Activated CD4-positive, alpha-beta T cell treated with anti-CD3 and anti-CD28 coated beads, Interleukin-2, Interleukin-6, amounts not matched to agents 100 ng/mL and 50 ng/mL, durations not matched to agents 16 hours and 8 hours (primary cell): ENCODE measurements around the gene POLR1C.
"Not testable (repeated sequence)": the region's sequence is repeated elsewhere in the genome, so short reads cannot be mapped to it uniquely, and the experiment has no call there.

Experiments used
- DNase-seq: peaks from one replicate; pipeline ENCODE4 v3.0.0-alpha.2; 2020

POLR1C gene

DNA sequence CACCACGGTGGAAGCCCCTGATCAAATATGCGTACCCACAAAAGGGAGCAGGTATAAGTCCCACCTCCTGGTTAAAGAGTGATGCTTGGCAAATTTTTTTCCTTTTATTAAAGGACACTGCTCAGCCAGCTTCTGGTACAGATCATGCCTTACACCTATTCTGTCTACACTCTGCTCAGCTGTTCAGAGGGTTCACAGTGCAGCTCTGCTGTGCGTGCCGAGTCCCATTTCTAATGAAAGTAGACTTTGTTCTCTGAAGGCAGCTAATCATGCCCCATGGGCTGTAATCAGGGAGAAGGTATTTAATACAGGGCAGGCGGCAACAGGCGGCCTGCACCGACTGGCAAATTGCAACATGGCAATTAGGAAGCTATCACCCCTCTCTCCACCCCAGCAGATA lies 23.1 kb upstream of the POLR1C start:
- no peak for DNase-seq

DNA sequence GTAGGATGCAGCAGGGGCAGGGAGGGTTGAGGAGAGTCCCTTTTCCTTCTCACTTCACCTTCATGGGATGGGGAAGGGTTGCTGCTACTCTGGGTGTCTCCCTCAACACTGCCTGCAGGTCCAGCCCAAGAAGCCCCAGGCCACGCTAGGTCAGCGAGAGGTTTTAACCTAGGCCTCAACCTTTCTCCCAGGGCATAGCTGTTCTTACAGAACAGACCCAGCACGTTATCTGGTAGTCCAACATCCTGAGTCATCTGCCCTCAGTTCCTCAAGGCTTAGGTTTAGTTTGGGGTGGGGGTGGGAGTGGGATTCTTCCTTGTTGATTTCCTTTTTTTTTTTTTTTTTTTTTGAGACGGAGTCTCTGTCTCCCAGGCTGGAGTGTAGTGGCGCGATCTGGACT lies 22.6 kb upstream of the POLR1C start:
- no peak for DNase-seq

DNA sequence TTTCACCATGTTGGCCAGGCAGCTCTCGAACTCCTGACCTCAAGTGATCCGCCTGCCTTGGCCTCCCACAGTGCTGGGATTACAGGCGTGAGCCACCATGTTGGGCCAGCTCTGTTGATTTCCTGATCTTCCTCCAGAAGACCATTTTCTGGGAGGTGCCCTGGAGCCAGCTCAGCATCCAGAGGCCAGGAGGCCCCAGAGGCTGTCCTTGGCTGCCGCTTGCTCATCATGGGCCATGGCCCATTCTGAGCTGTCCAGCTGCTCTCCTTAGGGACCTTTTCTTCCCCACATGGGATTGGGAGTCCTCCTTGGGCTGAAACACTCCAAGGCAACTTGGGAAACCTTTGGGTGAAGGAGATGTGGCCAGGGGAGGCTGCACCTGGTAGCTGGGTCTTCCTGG lies 22.1 kb upstream of the POLR1C start:
- no peak for DNase-seq

DNA sequence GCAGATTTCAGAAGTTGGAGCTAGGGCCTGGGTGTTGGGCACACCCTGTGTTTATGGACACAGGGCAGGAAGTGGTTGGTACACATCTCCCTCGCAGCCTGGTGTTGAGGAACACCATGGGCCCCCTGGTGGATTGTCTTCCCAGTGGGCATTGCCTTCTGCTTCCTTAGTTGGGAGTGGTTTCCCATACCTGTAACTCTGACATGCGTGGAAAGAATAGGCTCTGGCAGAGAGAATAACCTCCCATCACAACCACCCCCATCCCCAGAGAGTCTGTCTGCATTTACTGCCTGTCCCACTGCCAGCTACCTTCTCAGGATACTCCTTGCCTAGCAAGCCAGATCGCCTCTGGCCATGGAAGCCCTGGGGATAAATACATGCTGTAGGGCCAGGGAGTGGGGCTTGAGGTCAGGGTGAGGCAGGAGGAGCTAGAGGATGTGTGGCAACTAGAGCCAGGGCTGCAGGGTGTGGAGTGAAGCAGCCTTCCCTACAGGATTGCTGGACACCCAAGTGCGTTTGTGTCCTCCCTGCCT lies 21.4 kb upstream of the POLR1C start:
- no peak for DNase-seq

DNA sequence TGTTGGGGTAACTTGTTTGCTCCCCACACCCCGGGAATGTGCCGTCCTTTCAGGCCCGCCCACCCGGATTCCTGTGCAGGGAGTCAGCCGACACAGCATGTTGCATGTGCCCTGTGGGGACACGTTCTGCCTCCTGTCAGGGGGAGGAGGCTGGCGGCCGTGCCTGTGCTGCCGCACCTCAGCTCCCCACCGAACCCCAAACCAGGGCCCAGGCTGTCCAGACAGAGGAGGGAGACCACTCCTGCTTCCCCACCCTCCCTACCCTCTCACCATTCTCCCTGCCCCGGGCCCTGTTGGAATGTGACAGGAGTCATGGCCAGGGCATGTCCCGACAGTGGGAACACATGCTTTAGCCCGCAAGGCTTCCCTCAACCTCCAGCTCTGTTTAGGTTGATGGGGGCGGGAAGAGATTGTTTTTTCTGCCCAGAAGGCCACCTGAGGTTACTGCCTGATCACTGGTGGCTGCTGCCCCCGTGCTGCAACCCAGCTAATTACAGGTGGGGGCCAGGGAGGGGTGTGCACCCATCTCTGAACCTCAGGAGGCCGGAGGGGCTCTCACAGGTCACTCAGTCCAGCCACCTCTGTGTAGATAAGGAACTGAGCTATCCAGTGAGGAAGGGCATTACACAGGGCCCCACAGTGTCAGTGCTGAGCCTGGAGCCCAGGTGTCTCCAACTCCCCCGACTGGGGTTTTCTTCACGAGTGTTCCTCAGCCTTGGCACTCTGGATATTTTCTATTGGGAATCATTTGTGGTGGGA lies 20.3 kb upstream of the POLR1C start:
- DNase-seq, result peak; percentile 26

DNA sequence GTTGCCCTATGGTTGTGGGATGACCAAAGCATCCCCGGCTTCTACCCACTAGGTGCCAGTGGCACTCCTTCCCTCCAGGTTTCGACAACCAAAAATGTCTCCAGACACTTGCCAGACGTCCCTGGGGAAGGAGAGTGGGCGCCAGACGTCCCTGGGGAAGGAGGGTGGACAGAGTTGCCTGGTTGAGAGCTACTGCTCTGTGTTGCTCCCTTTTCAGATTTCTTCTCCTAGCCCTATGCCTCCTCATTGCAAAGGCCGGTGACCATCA lies 19.8 kb upstream of the POLR1C start:
- no peak for DNase-seq

DNA sequence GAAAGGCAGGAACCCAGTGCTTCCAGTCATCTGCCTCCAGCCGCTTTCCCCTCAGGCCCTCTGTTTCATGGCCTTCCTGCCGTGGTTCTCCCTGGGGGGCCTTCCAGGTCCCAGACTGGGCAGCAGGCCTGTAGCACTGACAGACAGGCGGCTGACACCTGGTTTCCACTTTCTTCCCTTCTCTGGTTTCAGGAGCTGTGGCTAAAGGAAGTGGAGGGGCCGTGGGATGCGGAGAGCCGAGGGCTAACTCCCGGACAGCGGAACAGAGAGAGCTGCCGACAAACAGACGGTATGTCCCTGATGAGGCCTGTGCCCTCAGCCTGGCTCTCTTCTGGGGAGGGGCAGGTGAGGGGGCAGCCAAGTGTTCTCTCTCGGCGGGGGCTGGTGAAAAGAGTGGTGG lies 19.2 kb upstream of the POLR1C start:
- DNase-seq, result no peak

DNA sequence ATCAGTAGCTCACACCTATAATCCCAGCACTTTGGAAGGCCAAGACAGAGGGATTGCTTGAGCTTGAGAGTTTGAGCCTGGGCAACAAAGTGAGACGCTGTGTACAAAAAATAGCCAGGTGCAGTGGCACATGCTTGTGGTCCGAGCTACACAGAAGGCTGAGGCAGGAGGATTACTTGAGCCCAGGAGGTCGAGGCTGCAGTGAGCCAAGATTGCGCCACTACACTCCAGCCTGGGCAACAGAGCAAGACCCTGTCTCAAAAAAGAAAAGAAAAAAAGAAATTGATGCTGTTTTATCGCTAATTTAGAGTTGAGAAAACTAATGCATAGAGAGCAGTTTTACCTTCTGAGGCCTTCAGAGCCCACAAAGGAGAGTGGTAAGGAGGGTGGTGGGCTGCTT lies 18.6 kb upstream of the POLR1C start:
- DNase-seq, result not testable (repeated sequence)

DNA sequence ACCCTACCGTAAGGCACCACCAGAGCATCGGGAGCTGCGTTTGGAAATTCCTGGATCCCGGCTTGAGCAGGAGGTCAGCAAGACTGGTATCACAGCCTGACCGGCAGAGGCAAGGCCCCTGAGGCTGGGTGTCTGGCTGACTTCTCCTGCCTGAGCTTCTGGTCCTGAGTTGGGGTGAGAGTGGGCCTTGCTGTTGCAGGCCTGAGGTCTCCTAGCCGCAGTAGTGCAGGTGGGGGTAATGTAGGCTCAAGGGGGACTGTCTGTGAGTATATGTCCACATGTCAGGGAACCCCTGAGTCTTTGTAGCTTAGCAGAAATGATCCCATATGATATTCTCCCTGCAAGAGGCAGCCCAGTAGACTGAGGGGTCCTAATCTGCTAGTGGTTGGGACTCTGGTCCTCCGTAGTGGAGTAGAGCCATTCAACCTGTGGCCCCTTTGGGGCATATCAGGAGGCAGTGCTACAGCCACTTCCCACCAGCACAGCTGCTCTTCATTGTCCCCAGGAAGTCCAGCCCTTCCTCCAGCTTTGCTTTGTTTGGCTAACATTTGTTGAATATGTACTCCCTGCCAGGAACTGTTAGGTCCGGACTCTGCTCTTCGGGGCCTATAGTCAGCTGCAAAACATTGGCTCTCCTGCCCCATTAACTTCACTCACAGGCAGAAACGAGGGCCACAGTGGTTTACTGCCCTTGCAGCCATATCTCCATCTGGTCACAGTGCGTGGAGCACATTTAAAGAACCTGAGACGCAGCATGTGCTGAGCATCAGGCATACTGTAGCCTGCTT lies 17.7 kb upstream of the POLR1C start:
- no peak for DNase-seq

DNA sequence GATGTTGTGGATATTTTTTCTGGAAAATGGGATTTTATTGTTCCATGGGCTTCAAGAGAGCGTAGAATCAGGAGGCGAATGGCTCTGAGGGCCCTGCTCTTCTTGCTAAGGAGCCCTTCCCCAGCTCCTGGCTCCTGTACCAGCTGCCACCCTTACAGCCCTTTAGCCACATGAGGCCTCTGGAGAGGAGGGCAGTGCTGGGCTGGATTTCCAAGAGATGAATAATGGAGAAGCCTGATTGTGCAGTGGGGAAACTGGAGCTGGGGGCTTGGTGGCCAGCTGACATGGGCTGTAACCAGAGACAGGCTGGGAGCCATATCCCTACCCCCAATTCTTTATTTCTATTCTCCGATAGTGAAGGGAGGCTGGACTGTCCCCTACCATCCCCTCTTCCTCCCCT lies 16.0 kb upstream of the POLR1C start:
- no peak for DNase-seq

DNA sequence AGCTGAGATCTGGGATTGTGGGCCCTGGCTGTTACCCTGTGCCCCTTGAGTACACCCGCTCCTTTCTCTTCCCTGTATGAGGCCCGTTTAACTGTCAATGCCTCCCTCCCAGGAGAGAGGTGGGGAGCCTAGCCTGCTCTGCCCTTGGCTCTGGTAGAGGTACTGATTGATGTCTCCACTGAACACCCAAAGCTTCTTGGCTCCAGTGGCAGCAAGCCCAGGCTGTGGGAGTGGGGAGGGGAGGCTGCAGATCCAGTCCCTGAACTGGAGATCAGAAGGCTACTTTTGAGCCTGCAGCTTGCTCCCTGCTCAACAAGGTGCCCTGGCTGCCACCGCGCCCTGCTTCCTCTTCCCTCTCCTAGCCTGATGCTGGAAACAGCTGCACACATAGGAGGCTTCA lies 14.2 kb upstream of the POLR1C start:
- DNase-seq, result no peak

DNA sequence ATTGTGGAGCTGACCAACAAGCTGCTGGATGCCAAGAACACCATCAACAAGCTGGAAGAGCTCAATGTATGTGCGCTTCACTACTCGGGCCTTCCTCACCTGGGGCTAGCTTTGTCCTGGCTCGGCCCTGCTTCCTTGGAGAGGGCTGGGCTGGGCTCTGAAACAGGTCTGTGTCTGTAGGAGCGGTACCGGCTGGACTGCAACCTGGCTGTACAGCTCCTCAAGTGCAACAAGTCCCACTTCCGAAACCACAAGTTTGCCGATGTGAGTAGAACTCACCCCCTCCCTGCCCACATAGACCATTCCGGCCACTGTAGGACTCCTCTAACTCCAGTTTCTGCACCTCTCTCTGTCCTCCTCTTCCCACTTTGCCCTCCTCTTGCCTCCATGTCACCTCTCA lies 13.4 kb upstream of the POLR1C start:
- no peak for DNase-seq

DNA sequence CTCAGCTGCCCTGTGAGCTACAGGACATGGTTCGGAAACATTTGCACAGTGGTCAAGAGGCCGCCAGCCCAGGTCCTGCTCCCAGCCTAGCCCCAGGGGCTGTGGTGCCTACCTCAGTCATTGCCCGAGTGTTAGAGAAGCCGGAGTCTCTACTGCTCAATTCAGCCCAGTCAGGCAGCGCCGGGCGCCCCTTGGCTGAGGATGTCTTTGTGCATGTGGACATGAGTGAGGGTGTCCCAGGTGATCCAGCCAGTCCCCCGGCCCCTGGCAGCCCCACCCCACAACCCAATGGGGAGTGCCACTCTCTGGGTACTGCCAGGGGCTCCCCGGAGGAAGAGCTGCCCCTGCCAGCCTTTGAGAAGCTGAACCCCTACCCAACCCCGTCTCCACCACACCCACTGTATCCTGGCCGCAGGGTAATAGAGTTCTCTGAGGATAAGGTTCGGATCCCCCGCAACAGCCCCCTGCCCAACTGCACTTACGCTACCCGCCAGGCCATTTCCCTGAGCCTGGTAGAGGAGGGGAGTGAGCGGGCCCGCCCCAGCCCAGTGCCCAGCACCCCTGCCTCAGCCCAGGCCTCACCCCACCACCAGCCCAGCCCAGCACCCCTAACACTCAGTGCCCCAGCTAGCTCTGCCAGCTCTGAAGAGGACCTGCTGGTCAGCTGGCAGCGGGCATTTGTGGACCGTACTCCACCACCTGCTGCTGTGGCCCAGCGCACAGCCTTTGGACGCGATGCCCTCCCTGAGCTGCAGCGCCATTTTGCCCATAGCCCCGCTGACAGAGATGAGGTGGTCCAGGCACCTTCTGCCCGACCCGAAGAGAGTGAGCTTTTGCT lies 11.9 kb upstream of the POLR1C start:
- no peak for DNase-seq

DNA sequence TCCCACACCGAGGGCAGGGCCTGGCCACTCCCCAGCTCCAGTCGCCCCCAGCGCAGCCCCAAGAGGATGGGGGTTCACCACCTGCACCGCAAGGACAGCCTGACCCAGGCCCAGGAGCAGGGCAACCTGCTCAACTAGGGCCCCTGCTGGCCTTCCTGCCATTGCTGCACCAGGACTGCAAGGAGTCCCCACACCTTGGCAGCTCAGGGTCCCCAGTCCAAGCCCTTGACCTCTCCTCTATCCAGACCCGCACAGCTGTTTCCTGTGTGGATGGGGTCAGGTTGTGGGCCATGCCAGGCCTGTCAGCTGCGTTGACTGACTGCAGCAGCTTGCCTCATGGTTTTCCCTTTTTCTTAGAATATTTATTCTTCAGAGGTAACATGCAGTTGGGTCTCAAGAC lies 11.2 kb upstream of the POLR1C start:
- no peak for DNase-seq

DNA sequence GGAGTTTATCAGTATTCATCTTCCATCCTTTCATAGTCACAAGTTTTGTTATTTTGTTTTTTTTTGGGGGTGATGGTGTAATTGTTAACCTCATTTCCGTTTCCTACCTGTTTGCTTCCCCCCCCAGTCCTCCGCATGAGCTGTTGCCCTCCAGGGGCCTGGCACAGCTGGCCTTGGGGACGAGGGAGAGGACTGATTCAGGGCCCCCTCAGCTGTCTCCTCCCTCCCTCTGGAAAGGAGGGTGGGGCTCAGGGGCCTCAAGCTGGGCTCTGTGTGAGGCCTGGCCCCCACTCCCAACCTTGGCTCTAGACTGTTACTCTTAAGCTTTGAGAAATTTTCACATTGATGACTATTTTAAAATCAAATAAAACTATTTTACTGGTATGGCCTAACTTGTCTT lies 10.7 kb upstream of the POLR1C start:
- DNase-seq, result no peak

DNA sequence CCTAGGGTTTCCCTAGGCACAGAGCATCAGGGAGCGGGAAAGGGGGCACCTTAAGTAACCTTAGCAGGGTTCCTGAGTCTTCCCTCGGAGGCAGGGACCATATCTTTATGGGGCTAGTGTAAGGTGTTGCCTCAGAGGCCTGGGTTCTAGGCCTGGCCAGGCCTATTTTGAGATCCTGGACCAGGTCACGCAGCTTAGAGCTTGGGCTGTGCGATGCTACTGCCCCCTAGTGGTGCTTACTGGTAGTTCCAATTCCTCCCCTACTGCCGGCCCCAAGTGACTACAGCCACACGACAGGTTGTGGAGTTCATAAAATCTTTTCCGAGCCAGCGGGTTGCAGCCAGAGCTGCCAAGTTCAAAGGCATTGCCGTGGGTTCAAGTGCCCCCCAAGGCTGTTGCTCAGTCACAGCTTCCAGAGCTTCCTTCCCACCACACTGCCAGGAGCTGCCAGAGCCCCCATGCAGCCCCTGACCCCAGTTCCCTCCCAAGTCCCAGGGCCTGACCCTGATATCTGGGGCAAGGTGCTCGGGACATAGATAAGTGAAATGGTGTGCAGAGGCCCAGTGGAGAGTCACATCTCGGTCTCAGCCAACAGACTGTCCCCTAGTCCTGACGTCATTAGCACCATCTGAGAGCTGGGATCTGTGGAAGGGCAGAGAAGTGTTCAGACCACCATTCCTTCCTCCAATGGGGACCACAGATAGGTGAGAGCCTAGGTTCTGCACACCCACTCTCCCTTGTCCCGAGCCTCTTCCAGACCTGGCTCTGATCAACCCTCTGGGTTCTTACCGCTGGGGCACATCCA lies 10.0 kb upstream of the POLR1C start:
- DNase-seq, result peak; percentile 86

DNA sequence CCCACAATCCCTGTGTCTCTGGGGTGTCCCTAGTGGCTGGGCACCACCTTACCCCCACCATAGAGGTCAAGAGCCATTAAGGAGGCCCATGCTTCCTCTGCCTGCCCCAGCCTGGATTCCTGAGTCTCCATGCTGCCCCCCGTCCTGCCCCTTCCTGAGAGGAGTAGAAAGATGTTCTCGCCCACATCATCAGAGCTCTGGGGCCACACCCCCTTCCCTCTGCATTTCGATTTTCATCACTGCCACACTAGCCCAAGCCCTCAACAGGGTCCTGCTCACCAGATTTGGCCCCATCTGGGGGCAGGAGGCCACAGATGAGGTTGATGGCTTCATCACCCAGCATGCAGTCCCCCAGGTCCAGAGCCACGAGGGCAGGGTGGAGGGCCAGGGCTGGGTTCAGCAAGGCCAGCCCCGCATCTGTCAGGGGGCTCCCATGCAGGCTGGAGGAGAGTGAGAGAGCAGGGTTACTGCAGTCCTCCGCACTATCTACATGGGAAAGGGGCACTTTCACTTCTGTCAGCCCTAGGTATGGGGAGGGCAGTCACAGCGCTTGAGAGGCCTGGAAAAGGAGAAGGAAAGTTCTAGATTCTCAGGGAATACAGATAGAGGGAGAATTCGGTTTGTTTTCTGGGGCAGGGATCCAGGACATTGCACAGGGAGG lies 8.3 kb upstream of the POLR1C start:
- no peak for DNase-seq

DNA sequence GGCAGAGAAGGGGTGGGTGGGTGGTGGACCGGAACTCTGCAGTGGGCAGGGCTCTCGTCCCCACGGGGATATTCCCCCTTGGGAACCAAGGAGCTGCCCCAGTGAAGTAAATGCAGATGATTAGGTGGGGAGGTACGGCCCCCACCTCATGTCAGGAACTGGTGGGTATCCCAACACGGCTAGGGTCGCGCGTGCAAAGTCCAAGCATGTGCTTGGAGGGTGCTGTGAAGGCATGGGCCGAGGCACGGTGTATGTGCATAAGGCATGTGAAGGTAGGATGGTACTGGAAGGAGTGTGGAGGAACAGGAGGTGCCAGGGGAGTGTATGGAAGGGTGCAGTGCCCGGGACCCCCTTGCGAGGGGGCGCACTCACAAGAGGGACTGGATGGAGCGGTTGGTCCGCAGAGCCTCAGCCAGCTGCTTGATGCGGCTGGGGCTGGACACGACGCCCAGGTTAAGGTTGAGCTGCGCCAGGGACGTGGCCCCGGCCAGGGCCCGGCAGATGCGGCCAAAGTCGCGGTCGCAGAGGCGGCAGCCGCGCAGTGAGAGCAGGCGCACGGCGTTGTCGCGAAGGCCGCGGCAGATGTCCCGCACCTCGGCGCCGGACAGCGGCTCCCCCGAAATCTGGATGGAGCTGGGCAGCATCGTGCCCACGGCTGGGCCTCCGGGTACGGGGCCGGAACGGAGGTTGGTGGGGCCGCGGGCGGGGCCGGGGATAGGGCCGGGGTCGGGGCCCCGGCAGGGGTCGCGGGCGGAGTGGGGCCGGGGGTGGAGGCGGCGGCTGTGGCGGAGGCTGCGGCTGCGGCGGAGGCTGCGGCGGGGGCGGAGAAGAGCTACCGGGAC lies 7.5 kb upstream of the POLR1C start:
- DNase-seq, result no peak

DNA sequence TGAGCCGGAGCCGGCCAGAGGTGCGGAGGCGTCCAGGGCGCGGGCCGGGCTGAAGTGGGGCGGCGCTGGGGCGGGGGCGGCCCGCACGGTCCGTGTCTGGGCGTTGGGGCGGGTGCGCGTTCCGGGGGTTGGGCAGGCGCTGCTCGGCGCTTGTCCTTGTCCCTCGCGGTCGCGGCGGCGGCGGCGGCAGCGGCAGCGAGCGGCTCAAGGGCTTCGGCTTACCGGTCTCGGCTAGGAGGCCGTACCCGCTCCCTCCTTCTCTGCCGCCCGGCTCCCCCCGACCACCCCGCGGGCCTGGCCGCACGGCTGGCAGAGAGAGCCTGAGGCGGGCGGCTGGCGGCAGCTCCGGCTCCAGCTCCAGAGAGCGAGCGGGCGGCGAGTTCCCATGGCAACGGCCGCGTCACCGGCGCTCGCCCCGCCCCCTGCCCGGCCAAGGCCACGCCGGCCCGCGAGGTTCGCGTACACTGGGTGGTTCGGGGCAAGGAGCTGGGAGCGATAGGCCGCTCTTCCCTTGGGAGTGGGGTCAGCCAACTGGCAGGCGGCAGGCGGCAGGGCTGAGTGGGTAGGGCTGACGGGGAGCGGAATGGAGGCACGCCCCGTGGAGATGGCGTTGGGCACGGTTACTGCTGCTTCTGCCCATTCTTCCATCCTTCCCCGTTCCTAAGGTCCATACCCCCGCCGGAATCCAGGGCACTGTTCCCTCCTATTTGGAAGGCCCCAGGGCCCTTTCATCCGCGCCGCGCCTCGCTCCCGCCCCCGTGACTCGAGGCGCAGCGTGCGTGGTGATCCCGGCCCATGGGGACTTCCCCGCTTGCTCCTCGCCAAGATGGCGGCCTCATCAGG lies 6.7 kb upstream of the POLR1C start, which contains the start of gene LRRC73:
Gene LRRC73 (minus strand): TSS at position 363 of the 843 bp plus-strand sequence. CDS start 561 bp downstream, outside the sequence.
- DNase-seq, result peak; percentile 85

DNA sequence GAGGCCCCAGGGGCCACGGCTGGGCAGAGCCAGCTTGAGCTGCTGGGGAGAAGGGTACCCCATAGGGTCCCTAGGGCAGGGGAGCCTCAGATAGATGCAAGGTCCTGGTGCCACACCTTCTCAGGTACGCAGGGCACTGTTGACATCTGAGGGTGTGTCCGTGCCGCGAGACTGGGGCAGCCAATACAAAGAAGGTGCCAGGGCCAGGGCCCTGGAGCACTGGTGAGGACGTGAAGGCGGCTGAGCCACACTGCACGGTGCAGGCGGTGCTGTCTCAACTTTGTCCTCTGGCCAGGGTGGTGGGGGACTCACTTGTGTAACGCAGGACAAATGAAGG lies 6.1 kb upstream of the POLR1C start:
- DNase-seq, result no peak
